K562 (cell line): ENCODE data around the gene TMEFF2. TPM values are rescaled to one million over a fixed set of nuclear protein-coding genes. Genes with fewer than 3 reads are reported as not detected.

Experiments
- ATAC-seq: fragments of 200-7000 bp; cut with Tn5 transposase; 3 replicates; pipeline ENCODE4 v1.9.1; 2020; ENCODE audit warnings: moderate library complexity
- BruUV-seq: library from RNA; stranded (reverse); fragments of 400-500 nt; replicated peaks from 2 replicates; lab custom pipeline; 2021; lab: Mats Ljungman, UMichigan
- CTCF ChIA-PET: fragments of 300-600 bp; formaldehyde crosslinking; extraction: SDS; loops from one replicate; lab custom pipeline; 2021; ENCODE audit warnings: low intra/inter-chr PET ratio; lab: Yijun Ruan, JAX
- POLR2A ChIA-PET: fragments of 300-600, 350-650 bp; sonication (Branson Sonifier 250); formaldehyde crosslinking; extraction: SDS; loops from one replicate; lab custom pipeline; 2021; ENCODE audit warnings: antibody characterized with exemption, inconsistent platforms; lab: Yijun Ruan, JAX
- DNase-seq, 4 experiments: peaks; one replicate each; pipeline versions ENCODE4 v3.0.0 to v3.0.0-alpha.2; 2011 to 2018; ENCODE audit warnings: low spot score in 3 of 4, mixed read lengths in 3 of 4; ENCODE audit errors: extremely low read depth in 1 of 4
- FAIRE-seq: peaks from 2 replicates; lab custom pipeline; 2011; peaks lifted over from hg19 to GRCh38; lab: Jason Lieb, UNC
- H2AFZ ChIP-seq: 2 replicates; pipeline ENCODE4 v1.6.0; 2011; ENCODE audit warnings: low read depth, low read length, control low read depth, inconsistent platforms
- H3K27ac ChIP-seq: fragments of 200-600 bp; 3 replicates; pipeline ENCODE4 v1.8.0; 2011; ENCODE audit warnings: low read depth, mild to moderate bottlenecking, control low read depth, inconsistent platforms, low read length, moderate library complexity, mixed read lengths; ENCODE audit errors: extremely low read depth
- H3K27me3 ChIP-seq, 2 experiments: fragments of 300-600 bp in 1 of 2; 2 replicates in 1 of 2; 3 replicates in 1 of 2; pipeline versions ENCODE4 v1.6.0 to v1.8.0; 2011; ENCODE audit warnings: inconsistent platforms in 2 of 2, low read length in 2 of 2, mild to moderate bottlenecking in 1 of 2, mixed read lengths in 1 of 2, moderate library complexity in 1 of 2; ENCODE audit not compliant: control insufficient read depth in 2 of 2, insufficient read depth in 2 of 2
- H3K36me3 ChIP-seq: fragments of 300-600 bp; 3 replicates; pipeline ENCODE4 v1.8.0; 2011; ENCODE audit warnings: mild to moderate bottlenecking, low read length, inconsistent platforms; ENCODE audit not compliant: control insufficient read depth, insufficient read depth
- H3K4me1 ChIP-seq, 2 experiments: fragments of 200-600 bp in 1 of 2; replicated peaks in 1 of 2; 2 replicates in 1 of 2; 3 replicates in 1 of 2; pipeline versions ENCODE4 v1.5.1 to v1.8.0; 2011; ENCODE audit warnings: inconsistent platforms in 2 of 2, low read length in 2 of 2, mild to moderate bottlenecking in 1 of 2, mixed read lengths in 1 of 2, moderate library complexity in 1 of 2; ENCODE audit not compliant: control insufficient read depth in 2 of 2, insufficient read depth in 2 of 2
- H3K4me2 ChIP-seq: 2 replicates; pipeline ENCODE4 v1.6.1; 2011; ENCODE audit warnings: low read length, control low read depth, inconsistent platforms, mixed read lengths; ENCODE audit not compliant: insufficient read depth
- H3K4me3 ChIP-seq: fragments of 200-600 bp; sonication (generic), shearing (Covaris generic); 2 replicates; pipeline ENCODE4 v1.5.1; 2016; ENCODE audit warnings: control low read depth, inconsistent platforms
- H3K79me2 ChIP-seq: fragments of 200-600 bp; 3 replicates; pipeline ENCODE4 v1.8.0; 2011; ENCODE audit warnings: low read length, inconsistent platforms; ENCODE audit not compliant: control insufficient read depth, insufficient read depth
- H3K9ac ChIP-seq, 2 experiments: 2 replicates each; pipeline versions ENCODE4 v1.6.0 to v1.6.1; 2011; ENCODE audit warnings: low read depth in 2 of 2, low read length in 2 of 2, control low read depth in 1 of 2, inconsistent platforms in 1 of 2, mild to moderate bottlenecking in 1 of 2, mixed read lengths in 1 of 2; ENCODE audit not compliant: insufficient read depth in 1 of 2
- H3K9me1 ChIP-seq: one replicate; pipeline ENCODE4 v1.6.0; 2011; ENCODE audit warnings: inconsistent platforms, mild to moderate bottlenecking, low read length, moderate library complexity; ENCODE audit not compliant: control insufficient read depth, insufficient read depth
- H3K9me3 ChIP-seq: replicated peaks from 2 replicates; pipeline ENCODE4 v1.5.1; 2011; ENCODE audit warnings: low read depth, low read length, inconsistent platforms; ENCODE audit not compliant: control insufficient read depth, insufficient read depth
- H4K20me1 ChIP-seq: replicated peaks from 2 replicates; pipeline ENCODE4 v1.6.1; 2011; ENCODE audit warnings: low read length, inconsistent platforms, mixed read lengths; ENCODE audit not compliant: control insufficient read depth, insufficient read depth
- AFF4 ChIP-seq: sonication (generic); formaldehyde crosslinking; IDR thresholded peaks from 2 replicates; pipeline ENCODE4 v1.8.0; 2023; ENCODE audit warnings: mild to moderate bottlenecking, missing genetic modification reagents
- ARID4B ChIP-seq: sonication (generic); formaldehyde crosslinking; IDR thresholded peaks from 2 replicates; pipeline ENCODE4 v1.8.0; 2022; ENCODE audit warnings: mild to moderate bottlenecking, missing genetic modification reagents
- ARNT ChIP-seq, 2 experiments: fragments of 450-650 bp; IDR thresholded peaks; 2 replicates each; pipeline ENCODE4 v1.6.1; 2016; ENCODE audit warnings: mild to moderate bottlenecking in 1 of 2
- CREB5 ChIP-seq: fragments of 250-450 bp; sonication (Bioruptor Pico); IDR thresholded peaks from 2 replicates; pipeline ENCODE4 v1.5.0; 2020; ENCODE audit warnings: mild to moderate bottlenecking
- ERF ChIP-seq: fragments of 450-650 bp; formaldehyde crosslinking; IDR thresholded peaks from 2 replicates; pipeline ENCODE4 v1.4.0; 2020; ENCODE audit warnings: mild to moderate bottlenecking, mixed read lengths
- HNRNPH1 ChIP-seq: fragments of 200-400 bp; formaldehyde crosslinking; optimal IDR thresholded peaks from 2 replicates; pipeline ENCODE3; 2017; ENCODE audit warnings: low read depth, mild to moderate bottlenecking, low read length, moderate library complexity
- NONO ChIP-seq, 2 experiments: fragments of 200-400 bp in 1 of 2; fragments of 450-650 bp in 1 of 2; formaldehyde crosslinking in 1 of 2; IDR thresholded peaks; 2 replicates each; pipeline ENCODE4 v1.6.1; 2017; ENCODE audit warnings: low read depth in 2 of 2, mild to moderate bottlenecking in 2 of 2, moderate library complexity in 2 of 2, low read length in 1 of 2
- ZNF395 ChIP-seq: fragments of 200-800 bp; sonication (Bioruptor generic); IDR thresholded peaks from 2 replicates; pipeline ENCODE4 v1.6.1; 2017; ENCODE audit warnings: missing genetic modification characterization, missing compliant biosample characterization
- WGBS: fragments of 100-300 bp; shearing (Covaris generic); methylation state at CpG from one replicate; pipeline ENCODE4 v1.1.6; 2016; ENCODE audit warnings: low coverage, mixed read lengths; ENCODE audit not compliant: insufficient coverage; ENCODE audit errors: missing lambda C conversion rate; 5-methylcytosine and 5-hydroxymethylcytosine counted together
- in situ Hi-C: fragments of 300-500 bp; cut with MboI; formaldehyde crosslinking; loops from 4 replicates; pipeline ENCODE4 v1.15.0; 2018; ENCODE audit warnings: inconsistent platforms, mixed read lengths
- intact Hi-C: fragments of 100-400 bp; cut with micrococcal nuclease; formaldehyde crosslinking; loops from 2 replicates; pipeline ENCODE4 v1.14.2; 2022
- polyA plus RNA-seq, 8 experiments: library from polyadenylated mRNA; depleted of rRNA in 4 of 8; stranded (reverse) in 5 of 8; unstranded in 3 of 8; fragments of >200 nt; fragmentation: Nextera tagmentation in 2 of 8; fragmentation: Illumina TruSeq in 1 of 8; extraction: Ambion mirVana in 2 of 8; extraction: Trizol in 1 of 8; gene quantifications; 2 replicates each; pipeline versions ENCODE4 v1.2.1 to v1.2.3, GENCODE V29; 2011 to 2014; ENCODE audit warnings: inconsistent platforms in 1 of 8, missing spikeins in 1 of 8
- total RNA-seq, 7 experiments: library from RNA; depleted of rRNA in 6 of 7; stranded (reverse); fragments of >200 nt in 6 of 7; fragmentation: Illumina TruSeq in 2 of 7; extraction: Trizol in 2 of 7; gene quantifications; 2 replicates each; pipeline versions ENCODE4 v1.2.1 to v1.2.3, GENCODE V29; 2011 to 2021; ENCODE audit warnings: low replicate concordance in 1 of 7

The TMEFF2 gene
- total and polyA plus RNA-seq, 9 of the 15 experiments (the other 6 are each of a cell fraction or from before 2014, with no cell fraction given) = 1.4 TPM; not detected in 8

GRCh38 chr2:192236136-192236535 is 41.4 kb upstream of the TMEFF2 start (continued):
- no peak for TF ChIP-seq AFF4 (CRISPR knock-in tag)

- in situ Hi-C loops = no loop called here
- H2AFZ ChIP-seq = no peak overlapping the region
- H3K9me1 ChIP-seq = no peaks in the 10 kb centered on the region
- H3K4me2 ChIP-seq = no peak overlapping the region
- ATAC-seq (no peak), DNase-seq (no peak), FAIRE-seq (no peak)
- no TSS peak for BruUV-seq
- intact Hi-C loops = no loop called here
- ChIA-PET POLR2A (interaction anchor here (0.6 kb wide), 1 partner anchor 18 kb away, joined by 3 read pairs; no protein-coding TSS in a partner anchor), CTCF (no interaction called here)
- no peaks in the 10 kb centered on the region for H3K27me3 ChIP-seq
- H4K20me1 ChIP-seq = no peaks in the 10 kb centered on the region
- H3K9me3 ChIP-seq = no peaks in the 10 kb centered on the region
- no peak overlapping the region for H3K27ac ChIP-seq
- H3K79me2 ChIP-seq = no peaks in the 10 kb centered on the region
- H3K4me3 ChIP-seq = no peak overlapping the region
- H3K9ac ChIP-seq = no peak overlapping the region
- no peaks in the 10 kb centered on the region for H3K36me3 ChIP-seq
- H3K4me1 ChIP-seq = no peaks in the 10 kb centered on the region
- WGBS = 0% methylated on average over 4 of the region's 6 CpGs
- no peak for TF ChIP-seq ARID4B (CRISPR knock-in tag)
- TF ChIP-seq ERF (CRISPR knock-in tag) = no peak
- TF ChIP-seq ZNF395 (CRISPR knock-in tag) = no peak
- TF ChIP-seq HNRNPH1 = no peak
- TF ChIP-seq ARNT (IDR thresholded peaks at IDR 0.05) = no peak
- TF ChIP-seq NONO (IDR thresholded peaks at IDR 0.05; ENCODE audit: low read depth in 2 of 2, low read length in 1 of 2) = no peak
- TF ChIP-seq CREB5 (CRISPR knock-in tag) = no peak
Measured at GRCh38 chr2:192230889-192231453, 36.2 kb upstream of the TMEFF2 start.
